Stimulated activated CD8-positive, alpha-beta memory T cell treated with anti-CD3 and anti-CD28 coated beads, Interleukin-15, amount 100 ng/mL, for 48 hours (primary cell): ENCODE data around the gene ZBED6.

Experiments used
- DNase-seq, 2 donors: peaks; one replicate each; pipeline ENCODE4 v3.0.0-alpha.2; 2020; ENCODE audit warnings: low read depth in 2 of 2

ZBED6 gene

GRCh38 chr1:203840208-203840808, 44.9 kb downstream of the ZBED6 start:
- DNase-seq, result no peak

GRCh38 chr1:203842559-203842876, 47.1 kb downstream of the ZBED6 start:
- DNase-seq, result no peak

GRCh38 chr1:203843435-203843834, 48.0 kb downstream of the ZBED6 start:
- no peak for DNase-seq
